Activated CD4-positive, CD25-positive, alpha-beta regulatory T cell (primary cell): Measurements from ENCODE around the gene TMEM273.

Source experiments
- DNase-seq, 4 experiments: peaks; one replicate each; lab custom pipeline; 2025; lab: John Stamatoyannopoulos, UW

TMEM273 gene

DNA sequence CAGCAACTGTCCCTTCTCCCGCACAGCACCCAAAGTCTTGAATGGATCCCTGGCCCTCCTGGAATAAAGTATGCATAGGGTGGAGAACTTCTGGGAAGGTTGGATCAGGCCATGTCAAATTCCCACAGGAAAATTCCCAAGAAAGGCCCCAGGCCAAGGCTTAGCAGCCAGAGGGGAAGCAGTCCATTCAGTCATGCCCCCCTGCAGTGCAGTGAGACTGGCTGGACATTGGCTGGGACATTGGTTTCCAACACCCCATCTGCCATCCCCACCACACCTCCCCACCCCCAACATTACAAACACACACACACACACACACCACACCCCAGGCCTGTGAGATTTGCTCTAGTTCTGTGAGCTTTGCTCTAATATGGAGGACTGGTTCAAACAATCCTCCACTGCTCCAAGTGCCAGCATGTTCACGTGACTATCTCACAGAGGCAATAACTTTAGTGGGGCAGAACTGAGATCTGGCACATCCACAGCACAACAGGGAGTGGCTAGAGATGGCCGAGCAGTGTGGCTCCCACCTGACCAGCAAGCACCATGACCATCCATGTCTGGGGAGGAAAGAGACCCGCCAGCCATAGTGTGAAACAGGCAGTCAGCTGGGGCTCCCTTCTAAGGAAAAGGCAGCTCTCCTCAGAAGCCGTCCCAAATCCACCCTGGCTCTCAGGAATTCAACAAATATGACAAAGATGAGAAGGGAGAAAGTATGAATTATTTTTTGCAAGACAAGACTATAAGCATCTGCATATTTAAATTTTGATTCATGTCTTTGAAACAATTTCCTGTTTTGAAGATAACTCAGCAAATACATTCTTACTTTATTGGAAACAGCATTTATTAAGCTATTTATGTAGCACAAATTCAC lies 47.6 kb downstream of the TMEM273 start:
- no peak for DNase-seq

DNA sequence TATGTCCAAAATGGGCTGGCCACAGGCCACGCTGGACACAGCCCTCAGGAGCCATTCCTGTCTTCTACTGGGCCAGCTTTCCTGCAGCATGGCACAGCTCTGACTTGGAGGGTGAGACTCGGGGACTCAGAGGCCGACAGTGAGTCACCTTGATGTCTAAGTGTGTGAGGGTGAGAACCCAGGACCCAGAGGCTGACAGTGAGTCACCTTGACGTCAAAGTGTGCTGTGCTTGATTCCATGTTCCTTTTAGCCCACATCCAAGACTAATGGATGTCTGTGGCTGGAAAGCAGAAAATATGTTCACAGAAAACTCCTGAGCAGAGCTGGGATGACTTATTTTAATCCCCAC lies 48.4 kb downstream of the TMEM273 start:
- DNase-seq: no peak

DNA sequence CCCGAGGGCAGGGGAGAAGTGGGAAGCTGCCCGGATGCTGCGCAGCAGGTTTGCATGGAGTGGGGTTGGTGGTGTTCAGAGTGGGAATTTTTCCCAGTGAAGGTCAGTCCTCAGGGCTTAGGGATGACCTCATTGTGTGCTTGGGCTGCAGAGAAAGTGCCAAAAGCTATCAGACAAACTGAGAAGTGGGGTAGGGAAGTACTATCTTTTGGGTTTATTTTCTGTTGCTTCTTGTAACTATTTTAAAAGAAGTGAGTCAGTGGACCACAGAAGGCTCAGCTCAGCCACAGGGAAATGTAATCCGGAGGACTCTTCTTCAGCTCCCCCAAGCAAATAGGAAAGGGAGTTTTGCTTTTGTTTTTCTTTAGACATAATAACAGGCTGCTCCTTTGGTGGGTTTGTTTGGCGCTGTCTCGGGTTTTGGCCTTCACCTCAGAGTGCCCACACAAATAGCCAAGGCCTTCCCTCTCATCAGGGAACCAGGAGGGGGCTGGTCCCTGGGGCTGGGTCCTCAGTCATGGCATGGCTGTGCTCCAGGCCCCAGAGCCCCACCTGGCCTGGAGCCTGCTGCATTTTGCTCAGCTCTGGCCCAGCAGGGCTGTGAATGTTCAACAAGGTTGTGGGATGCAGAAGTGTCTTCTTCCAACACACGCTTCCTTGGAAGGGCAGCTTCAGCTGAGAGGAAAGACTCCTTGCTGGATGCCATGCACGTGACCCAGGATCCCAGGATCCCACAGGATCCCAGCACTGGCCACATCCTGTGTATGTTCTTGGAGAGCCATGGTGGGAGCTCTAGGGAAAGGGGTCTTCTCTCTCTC lies 49.0 kb downstream of the TMEM273 start:
- no peak for DNase-seq

DNA sequence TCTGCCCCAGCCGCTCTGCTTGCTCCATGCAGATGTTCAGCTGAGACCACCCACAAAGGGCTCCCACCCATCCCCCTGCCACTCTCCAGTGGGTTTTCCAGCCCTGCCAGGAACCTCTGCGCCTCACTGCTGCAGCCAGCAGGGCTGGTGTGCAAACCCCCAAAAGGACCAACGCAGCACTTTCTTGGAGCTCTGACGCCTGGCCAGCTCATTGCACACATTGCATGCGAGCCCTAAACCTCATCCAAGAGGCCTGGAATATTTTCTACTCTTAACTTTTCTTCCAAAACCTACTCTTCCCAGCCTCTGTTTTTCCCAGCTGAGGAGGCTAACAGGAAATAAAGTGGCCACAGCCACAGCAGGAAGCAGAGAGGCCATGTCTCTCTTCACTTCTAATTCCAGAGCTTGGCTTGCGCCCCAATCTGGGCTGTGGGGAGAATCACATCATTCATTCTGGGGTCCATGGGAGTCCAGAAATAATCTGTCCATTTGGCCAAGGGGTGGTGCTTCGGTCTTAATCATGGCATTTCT lies 49.8 kb downstream of the TMEM273 start:
- no peak for DNase-seq

GRCh38 chr10:49136525-49136924 lies 51.7 kb downstream of the TMEM273 start:
- no peak for DNase-seq

GRCh38 chr10:49135575-49136313 lies 52.4 kb downstream of the TMEM273 start:
- DNase-seq: no peak

DNA sequence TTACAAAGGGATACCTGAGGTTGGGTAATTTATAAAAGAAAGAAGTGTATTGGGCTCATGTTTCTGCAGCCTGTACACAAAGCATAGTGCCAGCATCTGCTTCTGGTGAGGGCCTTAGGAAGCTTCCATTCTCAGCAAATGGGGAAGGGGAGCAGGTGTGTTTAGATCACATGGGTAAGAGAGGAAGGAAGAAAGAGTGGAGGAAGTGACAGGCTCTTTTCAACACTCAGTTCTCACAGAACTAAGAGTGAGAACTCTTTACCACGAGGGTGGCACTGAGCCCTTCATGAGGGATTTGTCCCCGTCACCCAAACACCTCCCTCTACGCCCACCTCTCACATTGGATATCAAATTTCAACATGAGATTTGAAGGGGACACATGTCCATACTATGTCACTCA lies 53.9 kb downstream of the TMEM273 start:
- DNase-seq: no peak

- no peak for DNase-seq
These were observed 54.4 kb downstream of the TMEM273 start, which contains the start of gene FAM170B for GRCh38 chr10:49133706-49134248. FAM170B (minus strand) TSS chr10:49134021; CDS start chr10:49133918, 103 bp downstream.

DNA sequence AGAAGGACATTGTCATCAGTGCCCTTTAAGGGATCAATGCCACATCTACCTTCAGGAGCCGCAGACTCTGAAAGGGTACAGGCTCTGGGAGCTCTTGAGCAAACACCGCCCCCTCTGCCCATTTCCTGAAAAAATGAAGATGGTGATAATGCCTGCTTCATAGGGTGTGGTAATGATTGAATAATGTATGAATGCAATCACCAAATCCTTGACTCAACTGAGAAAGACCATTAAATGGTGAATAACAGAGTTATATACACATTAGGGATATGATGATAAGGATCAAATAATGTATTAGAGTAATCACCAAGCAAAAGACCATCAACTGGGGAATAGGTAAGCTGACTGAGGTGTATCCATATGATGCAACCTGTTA lies 55.8 kb downstream of the TMEM273 start:
- DNase-seq: no peak

DNA sequence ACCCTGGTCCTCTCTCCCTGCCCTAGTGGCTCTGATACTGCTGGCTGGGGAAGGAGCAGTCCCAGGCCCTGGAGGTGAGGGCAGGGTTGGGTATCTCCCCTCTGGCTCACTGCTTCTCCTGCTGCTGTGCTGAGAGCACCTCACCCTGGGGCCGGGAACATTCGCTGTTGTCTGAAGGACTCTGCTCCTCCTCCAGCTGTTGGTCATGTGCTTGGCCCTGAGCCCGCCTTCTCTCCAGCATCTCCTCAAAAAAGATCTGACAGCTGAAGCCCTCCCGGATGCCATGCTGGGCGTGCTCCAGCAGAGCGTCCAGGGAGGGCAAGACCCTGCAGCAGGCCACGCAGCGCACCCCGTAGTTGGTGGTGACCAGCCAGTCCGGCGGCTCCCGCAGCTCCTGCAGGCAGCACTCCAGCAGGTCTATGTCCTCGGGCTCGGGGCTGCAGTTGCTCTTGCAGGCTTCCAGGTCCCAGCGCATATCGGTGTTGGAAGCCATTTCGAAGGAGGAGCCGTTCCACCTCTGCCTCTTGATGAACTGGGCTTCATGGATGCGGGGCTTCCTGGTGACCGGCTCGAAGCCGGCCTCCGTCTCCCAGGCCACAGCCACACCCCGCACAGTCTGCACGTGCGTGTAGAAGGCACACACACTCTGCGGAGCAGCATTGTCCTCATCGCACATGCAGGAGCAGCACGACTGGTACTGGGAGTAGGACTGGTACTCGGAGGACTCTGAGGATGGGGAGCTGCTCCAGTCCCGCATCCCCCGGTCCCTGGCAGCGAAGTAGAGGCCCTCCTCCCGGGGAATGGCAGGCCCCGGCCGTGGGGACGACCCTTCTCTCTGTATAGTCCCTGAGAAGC lies 56.5 kb downstream of the TMEM273 start:
- DNase-seq: no peak

GRCh38 chr10:49129376-49129775 lies 58.8 kb downstream of the TMEM273 start:
- DNase-seq: no peak

DNA sequence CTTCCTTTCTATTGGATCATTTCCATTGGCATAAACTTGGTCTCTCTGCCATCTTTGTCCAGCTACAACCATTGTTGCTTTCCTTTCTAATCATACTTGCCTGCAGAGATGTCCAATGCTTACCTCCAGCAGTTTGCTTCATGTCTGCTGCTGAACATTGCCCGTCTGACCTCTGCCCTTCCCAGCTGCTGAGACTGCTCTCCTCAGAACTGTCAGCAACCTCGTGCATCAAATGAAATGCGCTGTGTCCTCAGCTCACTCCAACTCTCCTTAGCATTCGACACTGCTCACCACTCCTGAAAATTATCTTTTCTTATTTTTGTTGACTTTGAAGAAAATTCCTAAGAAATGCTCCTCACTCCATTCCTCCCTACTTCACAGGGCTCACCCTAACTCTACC lies 59.3 kb downstream of the TMEM273 start:
- no peak for DNase-seq

GRCh38 chr10:49123981-49124950 lies 63.9 kb downstream of the TMEM273 start:
- no peak for DNase-seq

- DNase-seq: no peak
These were observed 67.3 kb downstream of the TMEM273 start for GRCh38 chr10:49120911-49121310.

GRCh38 chr10:49119746-49120145 lies 68.4 kb downstream of the TMEM273 start:
- no peak for DNase-seq

- DNase-seq: no peak
These were observed 69.6 kb downstream of the TMEM273 start for GRCh38 chr10:49118430-49119074.

GRCh38 chr10:49117376-49118070 lies 70.7 kb downstream of the TMEM273 start:
- DNase-seq: no peak

GRCh38 chr10:49116509-49117375 lies 71.4 kb downstream of the TMEM273 start:
- DNase-seq: no peak
